ENCODE results near the gene TNFRSF19. TPM values are rescaled to one million over a fixed set of nuclear protein-coding genes. Genes with fewer than 3 reads are reported as not detected.

The TNFRSF19 gene, protein sequence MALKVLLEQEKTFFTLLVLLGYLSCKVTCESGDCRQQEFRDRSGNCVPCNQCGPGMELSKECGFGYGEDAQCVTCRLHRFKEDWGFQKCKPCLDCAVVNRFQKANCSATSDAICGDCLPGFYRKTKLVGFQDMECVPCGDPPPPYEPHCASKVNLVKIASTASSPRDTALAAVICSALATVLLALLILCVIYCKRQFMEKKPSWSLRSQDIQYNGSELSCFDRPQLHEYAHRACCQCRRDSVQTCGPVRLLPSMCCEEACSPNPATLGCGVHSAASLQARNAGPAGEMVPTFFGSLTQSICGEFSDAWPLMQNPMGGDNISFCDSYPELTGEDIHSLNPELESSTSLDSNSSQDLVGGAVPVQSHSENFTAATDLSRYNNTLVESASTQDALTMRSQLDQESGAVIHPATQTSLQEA
- 1.5 to 3.8 TPM (median 3.1 TPM) in 5 replicates for total RNA-seq (2022; extraction: Qiagen RNA extraction; ENCODE audit: low read depth)

GRCh38 chr13:23570099-23570920 lies at the start of gene TNFRSF19:
TSS of gene TNFRSF19 (plus strand) at chr13:23570412. CDS start at chr13:23590184, 19,772 bp downstream.

Other genes with a start within 250 kb of the TNFRSF19 start
- gene SACS, start 136.7 kb upstream of the TNFRSF19 start, total RNA-seq (2022; extraction: Qiagen RNA extraction; ENCODE audit: low read depth), result 6.2 to 13.2 TPM (median 11.4 TPM) in 5 replicates

All from A549 treated with RU486 at 1 μM for 4 hours (cell line).